HG03558 (cell line): ENCODE data around the gene GNG4.
"Not testable (repeated sequence)": the region's sequence is repeated elsewhere in the genome, so short reads cannot be mapped to it uniquely, and the experiment has no call there.

ENCODE experiments used
- ATAC-seq: cut with Tn5 transposase; IDR thresholded peaks from one replicate; pipeline ENCODE4 v1.9.1; 2021; ENCODE audit warnings: moderate number of reproducible peaks; ENCODE audit not compliant: unreplicated experiment; ENCODE audit errors: extremely low read depth

The GNG4 gene

DNA sequence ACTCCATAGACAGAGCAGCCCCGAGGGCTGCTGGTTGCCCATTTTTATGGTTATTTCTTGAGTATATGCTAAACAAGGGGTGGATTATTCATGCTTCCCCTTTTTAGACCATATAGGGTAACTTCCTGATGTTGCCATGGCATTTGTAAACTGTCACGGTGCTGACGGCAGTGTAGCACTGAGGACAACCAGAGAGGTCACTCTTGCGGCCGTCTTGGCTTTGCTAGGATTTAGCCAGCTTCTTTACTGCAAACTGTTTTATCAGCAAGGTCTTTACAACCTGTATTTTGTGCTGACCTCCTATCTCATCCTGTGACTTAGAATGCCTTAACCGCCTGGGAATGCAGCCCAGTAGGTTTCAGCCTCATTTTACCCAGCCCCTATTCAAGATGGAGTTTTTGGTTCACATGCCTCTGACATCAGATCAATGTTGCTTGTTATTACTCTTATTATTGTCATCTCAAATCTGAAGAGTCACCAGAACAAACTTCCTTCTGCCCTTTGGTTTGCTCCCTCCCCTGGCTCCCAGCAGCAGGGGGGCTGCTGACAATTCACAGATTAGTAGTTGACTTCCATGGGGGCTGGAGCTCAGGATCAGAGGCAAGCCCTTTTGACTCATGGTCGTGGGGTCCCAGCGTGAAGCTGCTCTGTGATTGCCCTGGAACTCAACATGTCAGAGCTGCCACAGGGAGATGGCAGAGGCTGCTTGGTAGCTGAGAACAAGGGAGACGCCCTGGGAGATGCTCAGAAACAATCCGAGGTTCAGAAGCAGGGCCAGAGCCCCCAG, 103.0 kb downstream of the GNG4 start:
- ATAC-seq = not testable (repeated sequence)

DNA sequence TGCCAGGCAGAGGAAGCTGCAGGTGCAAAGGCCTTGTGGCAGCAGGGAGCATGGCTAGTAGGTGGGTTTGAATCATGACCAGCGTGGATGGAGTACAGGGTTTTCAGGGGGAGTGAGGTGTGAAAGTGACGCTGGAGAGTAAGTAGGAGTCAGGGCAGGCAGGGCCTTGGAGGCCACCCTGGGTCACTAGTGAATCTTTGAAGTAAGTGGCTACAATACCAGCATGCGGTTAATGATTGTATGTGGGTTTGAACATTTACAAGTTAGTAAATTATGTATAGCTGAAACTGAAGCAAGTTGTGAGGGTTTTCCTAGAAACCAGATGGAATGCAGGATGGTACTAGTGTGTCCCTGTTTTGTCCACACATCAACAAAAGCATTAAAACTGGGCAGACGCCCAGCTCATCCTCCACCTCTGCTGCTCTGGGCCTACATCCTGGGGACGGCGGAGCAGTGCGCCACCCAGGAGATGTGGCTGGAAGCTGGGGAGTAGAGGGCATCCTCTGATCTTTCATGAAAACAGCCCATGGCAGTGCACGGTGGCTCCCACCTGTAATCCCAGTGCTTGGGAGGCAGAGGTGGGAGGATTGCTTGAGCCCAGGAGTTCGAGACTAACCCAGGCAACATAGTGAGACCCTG, 104.2 kb downstream of the GNG4 start:
- no peak for ATAC-seq

DNA sequence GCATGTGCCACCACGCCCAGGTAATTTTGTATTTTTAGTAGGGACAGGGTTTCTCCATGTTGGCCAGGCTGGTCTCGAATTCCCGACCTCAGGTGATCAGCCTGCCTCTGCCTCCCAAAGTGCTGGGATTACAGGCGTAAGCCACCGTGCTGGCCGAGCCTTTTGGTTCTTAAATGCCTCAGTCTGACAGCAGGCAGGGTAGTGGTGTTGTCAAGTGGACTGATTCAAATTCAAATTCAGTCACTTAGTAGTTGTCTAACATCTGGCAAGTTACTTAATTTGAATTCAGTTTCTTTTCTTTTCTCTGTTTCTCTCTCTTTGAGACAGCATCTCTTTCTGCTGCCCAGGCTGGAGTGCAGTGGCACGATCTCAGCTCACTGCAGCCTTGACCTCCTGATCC, 106.7 kb downstream of the GNG4 start:
- ATAC-seq = not testable (repeated sequence)

DNA sequence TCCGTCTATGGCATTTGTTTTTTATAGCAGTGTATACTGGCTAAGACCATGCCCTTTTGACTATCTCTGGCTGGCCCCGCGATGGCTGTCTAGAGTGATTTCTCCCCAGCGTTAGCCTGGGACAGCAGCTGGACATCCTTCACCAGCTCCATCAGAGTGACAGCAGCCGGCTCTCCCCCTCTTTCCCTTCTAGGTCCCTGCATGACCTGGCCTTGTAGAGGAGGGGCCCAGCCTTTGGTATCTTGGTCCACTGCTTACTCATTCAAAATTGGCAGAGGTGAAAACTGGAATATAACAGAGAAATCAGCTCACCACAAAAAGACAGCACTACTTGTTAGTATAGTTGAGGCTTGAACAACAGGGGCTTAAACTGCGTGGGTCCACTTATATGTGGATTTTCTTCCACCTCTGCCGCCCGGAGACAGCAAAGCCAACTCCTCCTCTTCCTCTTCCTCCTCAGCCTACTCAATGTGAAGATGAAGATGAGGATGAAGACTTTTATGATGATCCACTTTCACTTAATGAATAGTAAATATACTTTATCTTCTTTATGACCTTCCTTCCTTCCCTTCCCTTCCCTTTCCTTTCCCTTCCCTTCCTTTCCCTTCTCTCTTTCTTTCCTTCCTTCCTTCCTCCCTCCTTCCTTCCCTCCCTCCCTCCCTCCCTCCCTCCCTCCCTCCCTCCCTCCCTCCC, 116.0 kb downstream of the GNG4 start:
- ATAC-seq = no peak

DNA sequence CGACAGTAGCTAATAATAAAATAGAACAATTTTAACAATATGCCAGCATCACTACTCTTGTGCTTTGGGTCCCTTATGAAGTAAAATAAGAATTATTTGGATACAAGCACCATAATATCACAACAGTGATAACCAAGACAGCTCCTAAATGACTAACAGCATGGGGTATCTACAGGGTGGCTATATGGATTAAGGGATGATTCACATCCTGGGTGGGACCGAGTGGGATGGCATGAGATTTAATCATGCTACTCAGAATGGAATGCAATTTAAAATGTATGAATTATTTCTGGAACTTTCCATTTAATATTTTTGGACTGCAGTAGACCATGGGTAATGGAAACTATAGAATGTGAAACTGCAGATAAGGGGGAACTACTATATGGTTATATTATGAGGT, 117.2 kb downstream of the GNG4 start:
- no peak for ATAC-seq

DNA sequence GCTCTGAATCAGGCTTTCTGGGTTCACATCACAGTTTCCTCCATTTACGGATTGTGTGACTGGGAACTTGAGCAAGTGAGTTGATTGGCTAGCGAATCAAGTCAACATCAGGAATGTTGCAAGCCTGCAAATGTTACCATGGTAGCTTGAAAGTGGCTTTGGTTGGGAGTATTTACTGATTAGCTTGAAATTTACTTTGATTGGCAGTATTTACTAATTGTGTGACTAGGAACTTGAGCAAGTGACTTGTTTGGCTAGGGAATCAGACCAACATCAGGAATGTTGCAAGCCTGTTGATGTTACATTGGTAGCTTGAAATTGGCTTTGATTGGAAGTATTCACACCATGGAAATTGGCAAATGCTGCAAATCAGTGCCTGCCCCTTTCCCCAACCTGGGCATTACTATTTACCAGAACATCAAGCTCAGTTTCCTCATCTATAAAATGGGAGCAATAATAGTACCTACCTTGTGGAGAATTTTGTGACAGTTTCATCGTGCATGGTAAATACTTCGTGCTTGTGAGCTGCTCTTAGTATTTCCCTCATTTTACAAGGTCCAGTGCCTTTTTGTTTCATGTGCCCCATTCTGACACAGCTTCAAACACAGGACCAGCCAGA, 122.3 kb downstream of the GNG4 start:
- no peak for ATAC-seq

DNA sequence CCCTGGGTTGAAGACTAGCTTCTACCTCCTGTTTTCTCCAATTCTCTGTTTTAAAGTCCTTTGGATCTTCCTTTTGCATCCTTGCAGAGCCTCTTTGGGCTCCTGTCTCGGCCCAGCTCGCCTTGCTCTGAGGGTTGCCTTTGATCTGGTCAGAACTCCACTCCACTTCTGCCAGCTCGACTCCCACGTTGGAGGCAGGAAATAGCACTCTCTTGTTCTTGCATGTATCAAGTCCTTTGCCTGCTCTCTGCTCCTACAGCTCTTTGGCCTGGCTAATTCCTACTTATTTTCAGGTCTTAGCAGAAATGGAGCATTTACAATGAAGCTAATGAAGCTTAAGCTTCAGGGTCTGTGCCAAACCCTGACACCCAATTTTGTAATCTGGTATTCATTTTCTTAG, 124.3 kb downstream of the GNG4 start:
- ATAC-seq = no peak

DNA sequence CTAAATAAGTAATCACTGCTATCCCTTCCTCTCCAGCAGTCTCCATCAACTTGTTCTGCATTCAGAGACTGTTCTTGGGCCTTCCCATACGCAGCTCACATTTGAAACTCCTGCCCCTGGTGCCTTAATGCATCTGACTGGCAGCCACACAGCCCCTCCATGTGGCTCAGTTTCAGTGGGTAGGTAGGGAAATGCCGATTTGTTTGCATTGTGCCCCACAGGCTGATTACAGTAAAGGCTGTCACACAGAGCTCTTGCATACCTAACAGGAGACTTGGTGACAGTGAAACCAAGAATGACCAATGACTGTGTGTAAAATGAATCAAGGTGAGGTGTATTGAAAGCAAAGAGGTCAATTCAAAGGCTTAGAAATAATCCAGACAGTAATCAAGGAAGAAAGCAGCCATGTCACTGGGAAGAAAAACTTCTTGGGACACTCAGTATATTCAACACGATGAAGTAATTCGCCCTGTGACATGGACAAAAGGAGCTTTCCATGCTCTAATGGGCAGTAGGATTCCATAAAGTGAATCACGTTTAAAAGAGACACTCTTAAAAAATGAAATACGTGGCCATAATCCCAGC, 132.6 kb downstream of the GNG4 start:
- ATAC-seq = no peak

DNA sequence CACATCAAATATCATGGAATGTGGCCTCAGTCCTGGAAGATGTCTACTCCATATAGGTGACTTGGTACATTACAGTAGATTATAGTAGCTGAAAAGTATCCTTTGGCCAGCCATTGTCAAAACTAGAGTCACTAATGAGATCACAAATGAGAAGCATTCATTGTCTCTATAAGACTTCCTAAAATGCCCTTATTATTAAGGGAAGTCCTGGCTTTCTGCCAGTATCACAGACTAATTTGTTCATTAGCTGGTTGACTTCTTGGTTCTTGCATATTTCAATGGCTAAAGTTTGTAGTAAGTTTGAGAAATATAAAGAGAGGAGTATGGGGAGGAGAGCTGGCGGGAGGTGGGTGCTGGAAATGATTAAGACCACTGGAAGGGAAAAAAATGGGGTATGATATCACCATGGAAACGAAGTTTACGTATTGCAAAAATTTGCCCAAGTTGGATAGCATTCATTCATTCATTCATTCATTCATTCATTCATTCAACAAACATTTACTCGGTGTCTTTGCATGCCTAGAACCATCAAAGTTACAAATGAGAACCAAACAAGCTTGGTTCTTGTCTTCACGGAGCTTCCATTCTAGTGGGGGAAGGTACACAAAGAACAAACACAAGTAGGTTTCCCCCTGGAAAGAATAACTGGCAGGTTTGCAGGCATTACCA, 133.6 kb downstream of the GNG4 start:
- no peak for ATAC-seq

DNA sequence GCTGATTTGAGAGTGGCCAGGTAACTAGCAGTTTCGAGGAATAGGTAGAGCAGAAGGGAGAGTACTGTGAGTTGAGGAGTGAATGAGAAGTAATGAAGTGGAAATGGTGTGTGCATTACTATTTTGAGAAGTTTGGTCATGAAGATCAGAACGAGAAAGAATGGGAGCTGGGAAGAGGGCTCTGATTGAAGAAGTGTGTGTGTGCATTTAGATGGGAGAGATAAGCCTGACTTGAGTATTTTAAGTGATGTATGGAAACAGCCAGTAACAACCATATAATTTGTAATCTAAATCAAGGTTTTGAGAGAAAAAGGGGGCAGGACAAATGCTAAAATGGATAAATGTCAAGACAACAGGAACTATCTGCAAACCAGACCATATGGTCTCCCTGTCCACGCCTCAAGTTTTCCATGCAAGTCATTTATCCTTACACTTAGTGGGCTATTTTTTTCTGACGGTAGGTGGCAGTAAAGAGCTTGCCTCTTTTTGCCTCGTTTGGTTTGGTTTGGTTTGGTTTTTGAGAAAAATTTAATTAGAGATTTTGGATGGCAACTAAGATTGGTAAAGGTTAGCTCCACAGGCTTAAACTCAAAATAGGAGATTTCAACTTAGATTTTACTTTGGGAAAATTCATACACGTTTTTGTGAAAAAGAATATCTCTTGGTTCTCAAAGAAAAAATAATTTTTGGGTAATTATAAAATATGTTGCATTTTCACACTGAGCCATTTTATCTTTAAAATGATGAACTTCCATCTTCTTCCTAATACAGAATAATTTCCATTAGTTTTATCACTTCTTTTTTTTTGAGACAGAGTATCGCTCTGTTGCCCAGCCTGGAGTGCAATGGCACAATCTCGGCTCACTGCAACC, 135.9 kb downstream of the GNG4 start:
- ATAC-seq = no peak

DNA sequence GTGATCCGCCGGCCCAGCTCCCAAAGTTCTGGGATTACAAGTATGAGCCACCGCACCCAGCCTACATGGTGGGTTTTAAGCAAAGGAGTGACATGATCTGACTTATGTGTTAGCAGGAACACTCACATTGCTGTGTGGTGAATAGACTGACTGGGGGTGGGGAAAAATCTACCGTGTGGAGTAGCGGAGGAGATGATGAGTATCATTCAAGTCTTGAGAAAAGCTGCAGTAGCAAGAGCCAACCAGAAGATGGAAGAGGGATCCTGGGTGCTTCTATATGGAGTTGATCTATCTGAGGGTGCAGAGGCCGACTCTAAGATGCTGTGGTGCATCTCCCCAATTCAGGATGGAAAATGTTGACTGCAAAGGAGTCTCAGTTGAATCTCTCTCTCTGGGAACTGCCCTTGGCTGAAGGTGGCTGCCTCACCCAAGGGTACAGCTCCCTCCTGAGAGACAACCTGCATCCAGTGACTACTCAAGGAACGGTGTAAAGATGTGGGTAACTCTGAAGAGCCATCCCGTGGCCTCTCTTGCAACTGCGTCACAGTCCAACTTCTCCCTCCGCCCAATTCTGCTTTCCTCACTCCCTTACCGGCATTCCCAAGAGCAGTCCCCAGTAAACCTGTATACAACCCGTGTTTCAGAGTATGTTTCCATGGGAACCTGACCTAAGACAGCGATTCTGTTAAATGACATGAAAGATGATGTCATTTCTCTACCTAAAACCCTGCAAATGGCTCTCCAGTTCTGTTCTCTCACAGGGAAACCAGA, 137.9 kb downstream of the GNG4 start:
- no peak for ATAC-seq

DNA sequence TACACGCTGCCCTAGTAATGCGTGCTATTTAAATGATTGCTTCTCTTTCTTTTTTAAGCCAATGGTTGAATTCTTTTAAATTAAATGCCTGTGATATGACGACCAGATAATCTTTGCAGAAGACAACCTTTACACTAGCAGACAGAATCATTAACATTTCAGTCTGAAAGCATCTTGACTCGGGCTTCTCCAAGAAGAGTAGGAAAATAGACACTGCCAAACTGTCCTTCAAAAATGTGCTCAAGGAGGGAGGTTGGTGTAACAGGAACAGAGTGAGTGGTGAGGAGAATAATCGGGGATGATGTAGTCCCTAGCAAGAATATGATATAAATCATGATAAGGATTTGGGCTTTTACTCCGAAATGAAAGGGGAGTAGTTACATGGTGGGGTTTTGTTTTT, 138.8 kb downstream of the GNG4 start:
- ATAC-seq = no peak

DNA sequence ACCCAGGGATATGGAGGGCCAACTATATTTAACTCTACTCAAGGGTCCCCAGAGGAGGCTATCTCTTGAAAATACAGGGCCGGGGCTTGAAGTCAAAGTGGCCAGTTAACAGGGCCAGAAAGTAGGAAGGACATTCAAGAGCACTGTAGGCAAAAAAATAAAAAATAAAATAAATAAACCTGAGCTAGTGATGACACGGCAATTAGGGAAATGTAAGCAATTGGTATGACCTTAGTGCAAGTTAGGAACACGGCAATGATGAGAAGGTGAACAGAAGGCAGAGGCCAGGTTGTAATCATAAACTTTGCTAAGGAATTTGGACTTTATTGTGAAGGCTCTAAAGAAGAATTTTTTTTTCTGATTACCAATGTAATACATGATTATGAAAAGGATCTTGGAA, 142.0 kb downstream of the GNG4 start:
- no peak for ATAC-seq

DNA sequence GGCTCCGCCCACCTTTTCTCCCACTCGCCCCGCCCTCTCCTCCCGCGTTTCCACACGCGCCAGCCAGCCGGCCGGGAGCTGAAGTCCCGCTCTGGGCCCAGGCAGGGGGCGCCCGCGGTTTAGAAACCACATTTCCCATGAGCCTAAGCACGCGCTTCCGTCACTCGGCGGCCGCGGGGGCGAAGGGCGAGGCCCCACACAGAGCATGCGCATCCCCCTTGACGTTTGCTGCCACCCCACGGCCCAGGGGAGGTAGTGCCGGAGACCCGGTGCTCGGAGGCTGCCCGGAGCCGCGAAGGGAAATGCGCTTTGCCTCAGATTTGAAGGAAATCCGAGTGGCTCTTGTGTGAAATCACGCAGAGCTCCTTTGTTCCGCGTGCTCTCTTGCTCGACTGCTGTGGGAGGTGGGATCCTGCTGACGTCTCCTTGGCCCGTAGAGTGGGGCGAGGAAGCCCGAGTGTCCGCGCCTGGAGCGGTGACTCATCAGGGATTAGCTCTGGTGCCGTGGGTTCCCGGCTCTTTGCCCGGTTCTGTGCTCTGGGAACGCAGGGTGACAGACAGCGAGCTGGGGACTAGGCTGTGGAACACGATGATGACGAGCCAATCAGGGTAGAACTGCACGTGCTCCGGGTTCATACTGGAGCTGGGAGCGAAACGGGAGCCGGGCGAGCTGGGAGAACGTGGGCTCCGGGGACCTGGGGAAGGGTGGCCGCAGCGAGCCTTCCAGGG, 144.9 kb downstream of the GNG4 start:
- peak; percentile 53 for ATAC-seq

DNA sequence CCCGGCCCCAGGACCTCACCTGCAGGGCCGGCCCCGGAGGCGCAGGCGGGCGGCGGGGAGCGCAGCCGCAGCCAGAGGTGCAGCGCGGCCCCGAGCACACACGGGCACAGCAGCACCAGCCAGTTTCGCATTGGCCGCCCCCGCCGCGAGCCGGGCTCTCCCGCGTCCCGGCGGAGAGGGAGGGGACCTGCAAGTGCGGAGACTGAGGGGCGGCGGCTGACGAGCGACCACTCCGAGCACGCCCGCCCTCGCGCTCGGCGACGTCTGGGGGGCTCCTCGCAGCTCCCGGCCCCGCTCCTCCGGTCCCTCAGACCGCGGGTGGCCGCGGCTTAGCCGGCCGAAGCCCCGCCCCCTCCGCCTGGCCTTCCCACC, 145.5 kb downstream of the GNG4 start, which contains the start of gene B3GALNT2:
TSS of gene B3GALNT2 (minus strand) at position 331 of the 372 bp plus-strand sequence. CDS start at position 131, 200 bp downstream.
- peak; percentile 30 for ATAC-seq

DNA sequence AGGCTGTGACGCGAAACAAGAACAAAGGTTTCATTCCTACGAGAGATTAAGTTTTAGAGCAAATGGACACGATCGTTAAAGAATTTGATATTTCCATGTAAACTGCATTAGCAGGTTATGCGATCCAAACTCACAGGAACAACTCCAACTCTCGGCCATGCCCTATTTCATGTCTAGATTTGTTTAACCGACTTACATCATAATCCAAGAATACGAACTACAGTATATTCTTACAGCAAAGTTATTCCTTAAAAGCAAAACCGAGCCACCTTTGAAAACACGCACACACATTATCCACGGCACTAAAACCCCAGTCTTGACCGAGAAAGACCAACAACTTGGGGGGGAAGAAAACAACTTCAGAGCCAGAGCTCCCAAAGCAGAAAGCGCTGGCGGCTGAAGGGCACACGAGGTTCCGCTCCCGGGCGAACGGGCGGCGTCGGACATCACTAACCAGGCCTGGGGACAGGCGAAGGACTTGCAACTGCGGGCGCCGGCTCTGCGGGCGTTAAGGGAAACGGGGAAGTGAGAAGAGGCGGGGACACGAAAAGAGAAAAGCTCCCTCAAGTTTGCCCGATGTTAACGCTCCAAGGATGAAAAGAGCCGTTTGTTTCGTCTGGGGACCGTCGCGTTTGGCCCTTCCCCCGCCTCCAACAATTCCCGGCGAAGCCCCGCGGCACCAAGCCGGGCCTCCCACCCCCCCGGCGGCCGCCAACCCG, 146.0 kb downstream of the GNG4 start:
- no peak for ATAC-seq
